Endodermal cell (in vitro differentiated cells): ENCODE data around the gene KDM5B. TPM values are rescaled to one million over a fixed set of nuclear protein-coding genes. Genes with fewer than 3 reads are reported as not detected.
"Not testable (repeated sequence)": the region's sequence is repeated elsewhere in the genome, so short reads cannot be mapped to it uniquely, and the experiment has no call there.

Source experiments
- DNase-seq: peaks from one replicate; pipeline ENCODE4 v3.0.0-alpha.2; 2017
- H3K27ac ChIP-seq: 2 replicates; pipeline ENCODE4 v1.5.1; 2013; ENCODE audit warnings: mild to moderate bottlenecking, low read depth, low read length, moderate library complexity
- H3K27me3 ChIP-seq: 2 replicates; pipeline ENCODE4 v1.6.1; 2013; ENCODE audit warnings: mild to moderate bottlenecking, low read length, moderate library complexity; ENCODE audit not compliant: insufficient read depth, control insufficient read depth, poor library complexity, severe bottlenecking
- H3K36me3 ChIP-seq: 2 replicates; pipeline ENCODE4 v1.7.0; 2013; ENCODE audit warnings: mild to moderate bottlenecking, low read length, moderate library complexity; ENCODE audit not compliant: control insufficient read depth, insufficient read depth
- H3K4me1 ChIP-seq: one replicate; pipeline ENCODE4 v1.7.0; 2013; ENCODE audit warnings: low read length; ENCODE audit not compliant: control insufficient read depth, insufficient read depth
- H3K4me3 ChIP-seq: 2 replicates; pipeline ENCODE4 v1.5.1; 2013; ENCODE audit warnings: mild to moderate bottlenecking, low read length, moderate library complexity
- H3K9ac ChIP-seq: 2 replicates; pipeline ENCODE4 v1.6.1; 2013; ENCODE audit warnings: mild to moderate bottlenecking, low read length, moderate library complexity; ENCODE audit not compliant: poor library complexity, severe bottlenecking; ENCODE audit errors: extremely low read depth
- H3K9me3 ChIP-seq: 2 replicates; pipeline ENCODE4 v1.6.1; 2013; ENCODE audit warnings: mild to moderate bottlenecking, low read length, moderate library complexity; ENCODE audit not compliant: control insufficient read depth
- H3K27ac Mint-ChIP-seq: 2 replicates; pipeline ENCODE4 v1.8.0; 2020; ENCODE audit warnings: mixed read lengths
- H3K27me3 Mint-ChIP-seq: 2 replicates; pipeline ENCODE4 v1.8.0; 2021; ENCODE audit warnings: mild to moderate bottlenecking, mixed read lengths; ENCODE audit not compliant: insufficient read depth
- H3K36me3 Mint-ChIP-seq: 2 replicates; pipeline ENCODE4 v1.8.0; 2020; ENCODE audit warnings: low read depth, mixed read lengths
- H3K4me1 Mint-ChIP-seq: 2 replicates; pipeline ENCODE4 v1.8.0; 2020; ENCODE audit warnings: mixed read lengths
- H3K4me3 Mint-ChIP-seq: 2 replicates; pipeline ENCODE4 v1.8.0; 2020; ENCODE audit warnings: mild to moderate bottlenecking, moderate library complexity, mixed read lengths
- H3K9me3 Mint-ChIP-seq: 2 replicates; pipeline ENCODE4 v1.8.0; 2020; ENCODE audit warnings: mild to moderate bottlenecking, mixed read lengths
- CTCF ChIP-seq: fragments of 200-600 bp; sonication (generic); conservative IDR thresholded peaks from 2 replicates; pipeline ENCODE4 v1.5.0; 2021; ENCODE audit warnings: antibody characterized with exemption, mild to moderate bottlenecking
- WGBS, 2 experiments: methylation state at CpG; one replicate each; pipeline versions ENCODE4 v1.1.5 to v1.1.7; 2013; ENCODE audit warnings: missing lambda C conversion rate in 2 of 2, mixed read lengths in 1 of 2; ENCODE audit not compliant: insufficient coverage in 1 of 2, insufficient read length in 1 of 2; 5-methylcytosine and 5-hydroxymethylcytosine counted together
- total RNA-seq, 2 donors: library from RNA; stranded (reverse); fragmentation: NEBNext Ultra II Directional in 1 of 2; extraction: Animal tissue kit (Norgen Biotek cat#: 25700) in 1 of 2; gene quantifications; 2 replicates in 1 of 2; 3 replicates in 1 of 2; pipeline ENCODE4 v1.2.1, GENCODE V29; 2021

The KDM5B gene
- total RNA-seq, 2 donors from 2014 or later = 207 to 219 TPM

DNA sequence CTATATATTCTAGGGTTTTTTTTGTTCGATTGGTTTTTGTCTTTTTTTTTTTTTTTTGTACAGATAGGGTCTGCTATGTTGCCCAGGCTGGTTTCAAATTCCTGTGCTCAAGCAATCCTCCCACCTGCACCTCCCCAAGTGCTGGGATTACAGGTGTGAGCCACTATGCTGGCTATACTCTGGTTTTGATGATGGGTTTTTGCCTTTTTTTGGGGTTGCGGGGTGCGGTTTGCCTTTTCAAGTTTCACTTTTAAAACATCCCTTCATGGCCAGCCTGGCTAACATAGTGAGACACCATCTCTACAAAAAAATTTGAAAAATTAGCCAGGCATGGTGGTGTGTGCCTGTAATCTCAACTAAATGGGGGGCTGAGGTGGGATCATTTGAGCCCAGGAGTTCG is 10.0 kb downstream of the KDM5B start:
- no peaks in the 10 kb centered on the region for H3K27me3 Mint-ChIP-seq
- no peaks in the 10 kb centered on the region for H3K4me1 ChIP-seq
- H3K9me3 ChIP-seq = no peaks in the 10 kb centered on the region
- WGBS, 2 experiments = 80 to 95% methylated on average over 2 to 4 of the region's 4 CpGs
- peaks cover 8% of the 10 kb centered on the region for H3K4me1 Mint-ChIP-seq
- H3K27ac ChIP-seq = no peak overlapping the region
- peaks cover 22% of the 10 kb centered on the region for H3K36me3 Mint-ChIP-seq
- H3K27ac Mint-ChIP-seq = peak overlapping the region; percentile 44
- H3K9me3 Mint-ChIP-seq = peaks cover 2% of the 10 kb centered on the region
- H3K4me3 Mint-ChIP-seq = no peak overlapping the region
- H3K27me3 ChIP-seq = no peaks in the 10 kb centered on the region
- peaks cover 30% of the 10 kb centered on the region for H3K36me3 ChIP-seq
- no peak for DNase-seq
- H3K9ac ChIP-seq = no peak overlapping the region
- H3K4me3 ChIP-seq = no peak overlapping the region
- no peak for TF ChIP-seq CTCF

- Mint-ChIP-seq H3K27me3 (no peaks in the 10 kb centered on the region), H3K4me3 (no peak overlapping the region), H3K4me1 (no peaks in the 10 kb centered on the region), H3K9me3 (peaks cover 2% of the 10 kb centered on the region), H3K36me3 (peaks cover 19% of the 10 kb centered on the region), H3K27ac (no peak overlapping the region)
- DNase-seq = no peak
- Histone ChIP-seq H3K36me3 (peaks cover 30% of the 10 kb centered on the region), H3K27ac (no peak overlapping the region), H3K27me3 (no peaks in the 10 kb centered on the region), H3K4me1 (no peaks in the 10 kb centered on the region), H3K9ac (no peak overlapping the region), H3K4me3 (no peak overlapping the region), H3K9me3 (no peaks in the 10 kb centered on the region)
- TF ChIP-seq CTCF = no peak
- 96% methylated on average over 7 of the region's 7 CpGs for WGBS, 2 experiments
These were observed 11.6 kb downstream of the KDM5B start for GRCh38 chr1:202796670-202797069.

- not testable (repeated sequence) for DNase-seq, H3K36me3 Mint-ChIP-seq, H3K9me3 ChIP-seq, H3K27me3 Mint-ChIP-seq, H3K4me3 Mint-ChIP-seq, H3K9ac ChIP-seq, H3K27ac Mint-ChIP-seq, H3K4me1 Mint-ChIP-seq, H3K27ac ChIP-seq, H3K27me3 ChIP-seq, H3K4me1 ChIP-seq, H3K9me3 Mint-ChIP-seq, H3K4me3 ChIP-seq
- 93 to 100% methylated on average over 3 to 6 of the region's 6 CpGs for WGBS, 2 experiments
- H3K36me3 ChIP-seq = peaks cover 28% of the 10 kb centered on the region
These were observed 13.3 kb downstream of the KDM5B start for GRCh38 chr1:202794931-202795330.

GRCh38 chr1:202794051-202794740 is 14.0 kb downstream of the KDM5B start:
- Mint-ChIP-seq H3K27me3 (no peaks in the 10 kb centered on the region), H3K4me1 (no peaks in the 10 kb centered on the region), H3K36me3 (peaks cover 11% of the 10 kb centered on the region), H3K4me3 (no peak overlapping the region), H3K27ac (no peak overlapping the region), H3K9me3 (no peaks in the 10 kb centered on the region)
- TF ChIP-seq CTCF = no peak
- Histone ChIP-seq H3K4me3 (no peak overlapping the region), H3K36me3 (peaks cover 22% of the 10 kb centered on the region), H3K4me1 (no peaks in the 10 kb centered on the region), H3K9me3 (no peaks in the 10 kb centered on the region), H3K9ac (no peak overlapping the region), H3K27ac (no peak overlapping the region), H3K27me3 (no peaks in the 10 kb centered on the region)
- DNase-seq = no peak
